A549 treated with Mapracorat at 1 μM for 4 hours (cell line): ENCODE measurements around the gene SPRR1B. TPM values are rescaled to one million over a fixed set of nuclear protein-coding genes. Genes with fewer than 3 reads are reported as not detected.

Source experiments
- total RNA-seq: library from RNA; stranded (reverse); fragments of 200-300 nt; extraction: Qiagen RNA extraction; gene quantifications from 5 replicates; pipeline ENCODE4 v1.2.3, GENCODE V29; 2022

The SPRR1B gene
- not detected in 5 replicates for total RNA-seq

GRCh38 chr1:153030895-153031294 is at the start of gene SPRR1B:
SPRR1B (plus strand) TSS chr1:153031203; CDS start chr1:153032346, 1,143 bp downstream.

GRCh38 chr1:152983743-152984142 is 47.3 kb upstream of the SPRR1B start, which contains the start of gene SPRR1A:
SPRR1A (plus strand) TSS chr1:152984081; CDS start chr1:152985231, 1,150 bp downstream.

GRCh38 chr1:153001382-153001781 is 29.6 kb upstream of the SPRR1B start, which contains the start of gene SPRR3:
SPRR3 (plus strand) TSS chr1:153001749; CDS start chr1:153003021, 1,272 bp downstream.

GRCh38 chr1:153040950-153041631 is 10.1 kb downstream of the SPRR1B start, which contains the start of gene SPRR2D:
SPRR2D (minus strand) TSS chr1:153041120; CDS start chr1:153040346, 774 bp downstream.

GRCh38 chr1:153057375-153057774 is 26.4 kb downstream of the SPRR1B start, which contains the start of gene SPRR2A:
SPRR2A (minus strand) TSS chr1:153057512; CDS start chr1:153056735, 777 bp downstream.

GRCh38 chr1:153071511-153071910 is 40.5 kb downstream of the SPRR1B start, which contains the start of gene SPRR2B:
SPRR2B (minus strand) TSS chr1:153071611; CDS start chr1:153070839, 772 bp downstream.

Other genes starting within 250 kb of the SPRR1B start
- 0.18 TPM in 1 of 5 replicates, not detected in the others for gene LCE1E, start 244.9 kb upstream of the SPRR1B start, total RNA-seq
- gene LCE1D, start 234.5 kb upstream of the SPRR1B start, total RNA-seq, result not detected in 5 replicates
- gene LCE1C, start 224.6 kb upstream of the SPRR1B start, total RNA-seq, result not detected in 5 replicates
- gene LCE1B, start 219.2 kb upstream of the SPRR1B start, total RNA-seq, result not detected in 5 replicates
- not detected in 5 replicates for gene LCE1A, start 203.7 kb upstream of the SPRR1B start, total RNA-seq
- not detected in 5 replicates for gene LCE6A, start 188.3 kb upstream of the SPRR1B start, total RNA-seq
- gene LCE7A, start 171.2 kb upstream of the SPRR1B start, total RNA-seq, result not detected in 5 replicates
- gene SMCP, start 152.9 kb upstream of the SPRR1B start, total RNA-seq, result not detected in 5 replicates
- gene IVL, start 122.7 kb upstream of the SPRR1B start, total RNA-seq, result 0.06 to 0.13 TPM (median 0.10 TPM) in 3 of 5 replicates, not detected in the others
- gene SPRR5, start 84.0 kb upstream of the SPRR1B start, total RNA-seq, result not detected in 5 replicates
- gene SPRR4, start 60.6 kb upstream of the SPRR1B start, total RNA-seq, result not detected in 5 replicates
- gene SPRR1A, start 47.1 kb upstream of the SPRR1B start, total RNA-seq, result not detected in 5 replicates
- gene SPRR3, start 29.5 kb upstream of the SPRR1B start, total RNA-seq, result not detected in 5 replicates
- not detected in 5 replicates for gene SPRR2D, start 9.9 kb downstream of the SPRR1B start, total RNA-seq
- gene SPRR2A, start 26.3 kb downstream of the SPRR1B start, total RNA-seq, result not detected in 5 replicates
- gene SPRR2B, start 40.4 kb downstream of the SPRR1B start, total RNA-seq, result not detected in 5 replicates
- gene SPRR2E, start 63.3 kb downstream of the SPRR1B start, total RNA-seq, result not detected in 5 replicates
- gene SPRR2F, start 82.3 kb downstream of the SPRR1B start, total RNA-seq, result not detected in 5 replicates
- not detected in 5 replicates for gene SPRR2G, start 119.7 kb downstream of the SPRR1B start, total RNA-seq
- not detected in 5 replicates for gene LELP1, start 172.2 kb downstream of the SPRR1B start, total RNA-seq
- gene PRR9, start 186.4 kb downstream of the SPRR1B start, total RNA-seq, result not detected in 5 replicates
- gene LORICRIN, start 228.5 kb downstream of the SPRR1B start, total RNA-seq, result not detected in 5 replicates